GM12865 (cell line): ENCODE data around the gene LRRN4CL.
"Not testable (repeated sequence)": the region's sequence is repeated elsewhere in the genome, so short reads cannot be mapped to it uniquely, and the experiment has no call there.

Experiments used
- DNase-seq: peaks from one replicate; pipeline ENCODE4 v3.0.0; 2010; ENCODE audit warnings: low read depth
- H3K4me3 ChIP-seq: 2 replicates; pipeline ENCODE4 v1.5.1; 2011; ENCODE audit warnings: mild to moderate bottlenecking, low read depth, low read length, control low read depth
- TF ChIP-seq, protein P1 (sequence below): IDR thresholded peaks from 2 replicates; pipeline ENCODE4 v1.5.1; 2011; ENCODE audit warnings: low read length, control low read depth, low read depth, inconsistent platforms; ENCODE audit not compliant: insufficient read depth; ENCODE audit errors: missing control alignments

LRRN4CL gene

DNA sequence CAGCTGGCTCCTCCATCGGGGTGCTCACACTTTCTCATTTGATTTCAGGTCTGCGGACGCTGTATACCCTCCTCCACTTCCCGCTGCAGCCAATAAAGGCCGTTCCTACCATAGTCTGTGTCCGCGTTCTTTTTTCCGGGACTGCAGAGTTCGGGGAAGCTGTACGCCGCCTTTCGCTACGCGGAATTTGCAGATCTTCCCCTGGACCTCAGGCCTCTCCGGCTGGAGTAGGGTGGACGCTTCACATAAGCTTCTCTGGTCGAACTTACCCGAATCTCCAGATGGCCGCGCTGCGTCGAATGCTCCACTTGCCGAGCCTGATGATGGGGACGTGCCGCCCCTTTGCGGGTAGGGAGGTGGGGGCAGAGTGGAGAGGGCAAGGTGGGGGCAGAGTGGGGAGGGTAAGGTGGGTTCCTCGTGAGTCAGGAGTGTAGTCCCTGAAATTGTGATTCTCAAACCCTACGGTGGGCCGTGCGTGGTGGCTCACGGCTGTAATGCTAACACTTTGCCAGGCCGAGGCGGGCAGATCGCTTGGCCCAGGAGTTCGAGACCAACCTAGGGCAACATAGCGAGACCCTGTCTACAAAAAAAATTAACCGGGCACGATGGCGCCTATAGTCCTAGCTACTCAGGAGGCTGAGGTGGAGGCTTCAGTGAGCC, 23.6 kb downstream of the LRRN4CL start:
- peak overlapping the region; percentile 94 for H3K4me3 ChIP-seq
- TF ChIP-seq, protein P1, sequence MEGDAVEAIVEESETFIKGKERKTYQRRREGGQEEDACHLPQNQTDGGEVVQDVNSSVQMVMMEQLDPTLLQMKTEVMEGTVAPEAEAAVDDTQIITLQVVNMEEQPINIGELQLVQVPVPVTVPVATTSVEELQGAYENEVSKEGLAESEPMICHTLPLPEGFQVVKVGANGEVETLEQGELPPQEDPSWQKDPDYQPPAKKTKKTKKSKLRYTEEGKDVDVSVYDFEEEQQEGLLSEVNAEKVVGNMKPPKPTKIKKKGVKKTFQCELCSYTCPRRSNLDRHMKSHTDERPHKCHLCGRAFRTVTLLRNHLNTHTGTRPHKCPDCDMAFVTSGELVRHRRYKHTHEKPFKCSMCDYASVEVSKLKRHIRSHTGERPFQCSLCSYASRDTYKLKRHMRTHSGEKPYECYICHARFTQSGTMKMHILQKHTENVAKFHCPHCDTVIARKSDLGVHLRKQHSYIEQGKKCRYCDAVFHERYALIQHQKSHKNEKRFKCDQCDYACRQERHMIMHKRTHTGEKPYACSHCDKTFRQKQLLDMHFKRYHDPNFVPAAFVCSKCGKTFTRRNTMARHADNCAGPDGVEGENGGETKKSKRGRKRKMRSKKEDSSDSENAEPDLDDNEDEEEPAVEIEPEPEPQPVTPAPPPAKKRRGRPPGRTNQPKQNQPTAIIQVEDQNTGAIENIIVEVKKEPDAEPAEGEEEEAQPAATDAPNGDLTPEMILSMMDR: no peak
- DNase-seq: peak; percentile 74

DNA sequence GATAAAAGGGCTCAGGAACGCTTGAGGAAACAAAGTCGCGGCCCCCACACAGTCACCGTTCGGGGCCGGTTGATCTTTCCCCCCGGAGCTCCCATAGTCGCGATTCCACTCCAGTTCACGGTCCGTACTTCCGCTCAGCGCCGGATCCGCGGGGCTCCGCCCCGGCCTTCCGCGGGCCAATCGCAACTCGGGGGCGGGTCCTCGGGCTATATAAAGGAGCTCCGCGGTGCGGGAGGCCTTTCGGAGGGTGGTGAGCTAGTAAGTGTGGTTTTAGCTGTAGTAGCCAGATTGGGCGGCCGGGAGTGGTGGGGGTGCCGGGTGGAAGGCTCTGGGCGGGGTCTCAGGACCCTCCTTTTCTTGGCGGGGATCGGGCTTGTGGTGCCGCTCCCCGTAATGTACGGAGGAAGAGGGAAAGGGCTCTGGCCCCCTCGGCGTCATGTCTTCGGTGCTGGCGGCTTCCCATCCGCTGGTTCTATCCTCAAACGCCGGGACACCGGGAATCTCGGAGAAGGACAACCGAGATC, 24.2 kb downstream of the LRRN4CL start, which contains the start of the genes C11orf98 and CSKMT:
TSS of gene C11orf98 (minus strand) at position 136 of the 524 bp plus-strand sequence. CDS start at position 95, 41 bp downstream.
TSS of gene CSKMT (plus strand) at position 238 of the 524 bp plus-strand sequence. CDS start 568 bp downstream, outside the sequence.
- DNase-seq: peak; percentile 97
- H3K4me3 ChIP-seq: peak within 1 kb of the TSS; percentile 94
- TF ChIP-seq, protein P1: no peak

DNA sequence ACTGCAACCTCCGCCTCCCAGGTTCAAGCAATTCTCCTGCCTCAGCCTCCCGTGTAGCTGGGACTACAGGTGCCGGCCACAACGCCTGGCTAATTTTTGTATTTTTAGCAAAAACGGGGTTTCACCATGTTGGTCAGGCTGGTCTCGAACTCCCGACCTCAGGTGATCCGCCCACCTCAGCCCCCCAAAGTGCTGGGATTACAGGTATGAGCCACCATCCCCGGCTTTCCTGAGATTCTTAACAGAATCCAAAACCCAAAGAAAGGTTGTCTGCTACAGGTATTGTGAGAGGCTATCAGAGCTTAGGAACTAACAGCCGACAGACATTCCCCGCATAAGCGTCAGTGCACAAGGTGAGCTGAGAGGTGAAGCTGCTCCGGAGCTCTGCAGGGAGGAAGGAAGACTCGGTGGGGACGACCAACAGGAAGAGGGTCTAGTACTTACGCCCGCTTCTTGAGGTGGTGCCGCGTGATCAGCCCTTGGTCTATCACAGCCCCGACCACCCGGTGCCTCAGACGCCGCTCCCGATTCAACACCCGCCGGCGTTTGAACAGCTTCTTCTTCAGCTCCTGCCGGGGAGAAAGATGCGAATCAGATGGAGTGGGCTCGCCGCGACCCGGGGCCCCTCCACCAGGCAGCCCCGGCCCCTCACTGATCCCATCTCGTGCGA, 24.8 kb downstream of the LRRN4CL start:
- TF ChIP-seq, protein P1: no peak
- DNase-seq: peak; percentile 86
- peak overlapping the region; percentile 94 for H3K4me3 ChIP-seq

DNA sequence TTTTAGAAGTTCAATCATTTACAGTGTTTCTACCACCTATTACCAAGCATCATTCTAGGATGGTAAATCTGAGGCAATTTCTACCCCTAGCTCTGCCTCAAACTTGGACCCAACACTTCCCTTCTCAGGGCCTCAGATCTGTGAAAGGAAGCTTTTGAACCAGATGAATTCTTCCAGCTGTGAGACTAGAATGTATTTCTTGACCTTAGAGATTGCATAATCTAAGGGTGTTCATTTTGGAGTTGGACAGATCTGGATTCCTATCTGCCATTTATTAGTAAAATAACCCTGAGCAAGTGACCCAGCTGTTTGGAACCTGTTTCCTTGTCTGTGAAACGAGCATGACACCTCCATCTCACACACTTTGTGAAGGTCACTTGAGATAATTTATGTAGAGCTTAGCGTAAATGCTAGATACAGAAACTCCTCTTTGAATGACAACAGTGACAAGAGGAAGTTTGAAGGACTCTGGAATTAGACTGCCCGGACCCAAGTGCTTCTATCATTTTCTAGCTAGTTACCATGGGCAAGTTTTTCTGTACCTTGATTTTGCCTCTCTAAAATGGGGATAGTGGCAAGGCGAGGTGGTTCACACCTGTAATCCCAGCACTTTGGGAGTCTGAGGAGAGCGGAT, 32.4 kb downstream of the LRRN4CL start:
- H3K4me3 ChIP-seq: no peak overlapping the region
- DNase-seq: no peak

DNA sequence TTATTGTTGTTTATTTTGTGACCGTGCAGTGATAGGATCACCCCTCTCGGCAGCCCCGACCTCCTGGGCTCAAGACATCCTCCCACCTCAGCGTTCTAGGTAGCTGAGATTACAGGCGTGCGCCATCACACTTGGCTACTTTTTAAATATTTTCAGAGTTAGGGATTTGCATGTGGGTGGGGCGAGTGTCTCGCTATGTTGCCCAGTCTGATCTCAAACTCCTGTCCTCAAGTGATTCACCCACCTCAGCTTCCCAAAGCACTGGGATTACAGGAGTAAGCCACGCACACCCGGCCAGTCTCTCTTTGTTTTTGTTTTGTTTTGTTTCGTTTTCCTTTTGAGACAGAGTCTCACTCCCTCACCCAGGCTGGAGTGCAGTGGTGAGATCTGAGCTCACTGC, 35.0 kb downstream of the LRRN4CL start:
- no peak overlapping the region for H3K4me3 ChIP-seq
- TF ChIP-seq, protein P1: no peak

More for the DNA sequence above, 32.4 kb downstream of the LRRN4CL start:
- TF ChIP-seq, protein P1: no peak

DNA sequence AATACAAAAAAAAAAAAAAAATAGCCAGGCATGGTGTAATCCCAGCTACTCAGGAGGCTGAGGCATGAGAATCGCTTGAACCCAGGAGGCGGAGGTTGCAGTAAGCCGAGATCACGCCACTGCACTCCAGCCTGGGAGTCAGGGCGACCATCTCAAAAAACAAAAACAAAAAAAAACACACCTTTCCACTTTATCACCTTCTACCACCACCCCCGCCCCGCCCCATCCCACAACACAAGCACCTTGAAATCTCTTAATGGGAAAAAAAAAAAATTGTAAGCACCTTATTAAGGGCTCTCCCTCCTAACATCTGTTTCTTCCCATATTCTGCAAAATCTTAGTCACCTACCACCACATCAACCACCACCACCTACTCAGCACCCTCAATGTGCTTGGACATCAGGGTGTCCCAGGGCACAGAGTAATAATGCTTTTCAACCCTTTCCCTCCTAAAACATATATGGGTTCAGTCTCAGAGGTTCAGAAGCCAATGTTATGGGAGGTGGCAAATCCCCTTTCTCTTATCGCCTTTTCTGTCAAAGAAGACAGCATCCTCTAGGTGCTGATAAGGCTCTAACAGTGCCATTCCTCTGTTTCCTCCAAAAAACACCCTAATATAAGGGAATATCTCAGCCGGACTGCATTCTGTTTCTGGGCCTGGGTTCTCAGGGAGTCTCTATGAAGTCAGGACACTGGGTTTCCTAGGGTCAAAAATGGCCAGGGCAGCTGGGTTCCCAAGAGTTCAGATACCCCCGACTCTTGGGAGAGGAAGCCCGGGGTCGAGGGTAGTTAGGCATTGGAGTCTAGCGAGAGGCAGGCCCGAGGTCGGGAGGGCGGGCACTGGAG, 36.9 kb downstream of the LRRN4CL start:
- TF ChIP-seq, protein P1: no peak
- peak overlapping the region; percentile 95 for H3K4me3 ChIP-seq
- no peak for DNase-seq

More for the DNA sequence above, 35.0 kb downstream of the LRRN4CL start:
- no peak for DNase-seq

DNA sequence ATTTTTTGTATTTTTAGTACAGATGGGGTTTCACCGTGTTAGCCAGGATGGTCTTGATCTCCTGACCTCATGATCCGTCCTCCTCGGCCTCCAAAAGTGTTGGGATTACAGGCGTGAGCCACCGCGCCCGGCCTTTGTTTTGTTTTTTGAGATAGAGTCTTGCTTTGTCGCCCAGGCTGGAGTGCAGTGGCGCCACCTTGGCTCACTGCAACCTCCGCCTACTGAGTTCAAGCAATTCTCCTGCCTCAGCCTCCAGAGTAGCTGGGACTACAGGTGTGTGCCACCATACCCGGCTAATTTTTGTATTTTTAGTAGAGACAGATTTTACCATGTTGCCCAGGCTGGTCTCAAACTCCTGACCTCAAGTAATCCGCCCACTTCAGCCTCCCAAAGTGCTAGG, 39.0 kb downstream of the LRRN4CL start:
- DNase-seq, H3K4me3 ChIP-seq: not testable (repeated sequence)
